SK-N-SH (cell line): ENCODE results near the gene TGFB2. TPM values are rescaled to one million over a fixed set of nuclear protein-coding genes. Genes with fewer than 3 reads are reported as not detected.

Experiments used
- CTCF ChIA-PET: fragments of 300-600, 350-600 bp; formaldehyde crosslinking; extraction: SDS; loops from one replicate; lab custom pipeline; 2021; lab: Yijun Ruan, JAX
- POLR2A ChIA-PET: fragments of 350-600 bp; sonication (Branson Sonifier 250); formaldehyde crosslinking; extraction: SDS; loops from one replicate; lab custom pipeline; 2020; ENCODE audit warnings: antibody characterized with exemption, inconsistent platforms; lab: Yijun Ruan, JAX
- DNase-seq: peaks from one replicate; pipeline ENCODE4 v3.0.0; 2012
- H2AFZ ChIP-seq: fragments of 200-600 bp; sonication (generic); 2 replicates; pipeline ENCODE4 v1.8.1; 2016; ENCODE audit warnings: antibody characterized with exemption, mild to moderate bottlenecking, low read depth
- H3F3A ChIP-seq: fragments of 200-600 bp; sonication (generic); replicated peaks from 2 replicates; pipeline ENCODE3; 2016; ENCODE audit warnings: antibody characterized with exemption, mild to moderate bottlenecking; ENCODE audit not compliant: insufficient read depth
- H3K27ac ChIP-seq, 2 experiments: fragments of 200-500 bp in 1 of 2; fragments of 200-600 bp in 1 of 2; sonication (Bioruptor generic) in 1 of 2; sonication (generic), shearing (Covaris generic) in 1 of 2; 2 replicates each; pipeline versions ENCODE4 v1.5.1 to v1.6.1; 2014 to 2016; ENCODE audit warnings: low read depth in 2 of 2, inconsistent platforms in 1 of 2, low read length in 1 of 2, mild to moderate bottlenecking in 1 of 2, mixed read lengths in 1 of 2
- H3K27me3 ChIP-seq: fragments of 200-600 bp; sonication (generic), shearing (Covaris generic); 2 replicates; pipeline ENCODE4 v1.6.1; 2016; ENCODE audit warnings: mixed run types; ENCODE audit not compliant: insufficient read depth
- H3K36me3 ChIP-seq, 2 experiments: fragments of 200-500 bp in 1 of 2; fragments of 200-600 bp in 1 of 2; sonication (Bioruptor generic) in 1 of 2; sonication (generic) in 1 of 2; replicated peaks in 1 of 2; 2 replicates each; pipeline versions ENCODE3 to v1.5.1; 2014 to 2016; ENCODE audit warnings: low read length in 1 of 2, mild to moderate bottlenecking in 1 of 2; ENCODE audit not compliant: insufficient read depth in 2 of 2, control insufficient read depth in 1 of 2
- H3K4me1 ChIP-seq, 2 experiments: fragments of 200-500 bp in 1 of 2; fragments of 200-600 bp in 1 of 2; sonication (Bioruptor generic) in 1 of 2; sonication (generic), shearing (Covaris generic) in 1 of 2; 2 replicates each; pipeline versions ENCODE4 v1.5.1 to v1.6.1; 2014 to 2016; ENCODE audit warnings: low read depth in 1 of 2, low read length in 1 of 2, mixed run types in 1 of 2; ENCODE audit not compliant: insufficient read depth in 2 of 2, control insufficient read depth in 1 of 2
- H3K4me2 ChIP-seq: fragments of 200-600 bp; sonication (generic), shearing (Covaris generic); 2 replicates; pipeline ENCODE4 v1.6.1; 2017; ENCODE audit warnings: mixed run types
- H3K4me3 ChIP-seq, 2 experiments: fragments of 200-500 bp in 1 of 2; fragments of 200-600 bp in 1 of 2; sonication (Bioruptor generic) in 1 of 2; sonication (generic), shearing (Covaris generic) in 1 of 2; 2 replicates each; pipeline versions ENCODE4 v1.5.1 to v1.8.1; 2014 to 2016; ENCODE audit warnings: low read depth in 2 of 2, inconsistent platforms in 1 of 2, low read length in 1 of 2, mild to moderate bottlenecking in 1 of 2, mixed read lengths in 1 of 2, moderate library complexity in 1 of 2
- H3K79me2 ChIP-seq: fragments of 200-600 bp; sonication (generic); 2 replicates; pipeline ENCODE4 v1.8.1; 2017; ENCODE audit warnings: mild to moderate bottlenecking; ENCODE audit not compliant: insufficient read depth
- H3K9ac ChIP-seq: fragments of 200-600 bp; sonication (generic); 2 replicates; pipeline ENCODE4 v1.6.1; 2017; ENCODE audit warnings: mixed run types
- H3K9me2 ChIP-seq: fragments of 200-600 bp; sonication (generic); 2 replicates; pipeline ENCODE4 v1.6.1; 2017; ENCODE audit warnings: mixed run types
- H3K9me3 ChIP-seq: fragments of 200-600 bp; sonication (generic); 2 replicates; pipeline ENCODE4 v1.6.1; 2017; ENCODE audit warnings: mixed run types, mild to moderate bottlenecking, moderate library complexity
- H4K20me1 ChIP-seq: fragments of 200-600 bp; sonication (generic); 2 replicates; pipeline ENCODE4 v1.6.1; 2017; ENCODE audit warnings: mild to moderate bottlenecking, mixed run types; ENCODE audit not compliant: insufficient read depth
- CHD2 ChIP-seq: fragments of 150-350 bp; IDR thresholded peaks from 2 replicates; pipeline ENCODE4 v1.6.1; 2018; ENCODE audit warnings: low read length; ENCODE audit not compliant: partially characterized antibody
- ELF1 ChIP-seq: IDR thresholded peaks from 2 replicates; pipeline ENCODE4 v1.4.0; 2012
- EP300 ChIP-seq, 2 experiments: IDR thresholded peaks; 2 replicates each; pipeline versions ENCODE4 v1.4.0 to v1.6.1; 2012; ENCODE audit warnings: borderline replicate concordance in 1 of 2, low read depth in 1 of 2, low read length in 1 of 2
- EZH2phosphoT487 ChIP-seq: fragments of 200-600 bp; sonication (generic); IDR thresholded peaks from 2 replicates; pipeline ENCODE4 v1.6.1; 2017; ENCODE audit warnings: low read depth, mixed run types, mild to moderate bottlenecking, antibody characterized with exemption, moderate library complexity, borderline replicate concordance
- FOSL2 ChIP-seq: IDR thresholded peaks from 2 replicates; pipeline ENCODE4 v1.4.0; 2012; ENCODE audit warnings: low read depth, mild to moderate bottlenecking, moderate library complexity, borderline replicate concordance
- FOXJ3 ChIP-seq: sonication (generic); formaldehyde crosslinking; IDR thresholded peaks from 2 replicates; pipeline ENCODE4 v1.5.1; 2020; ENCODE audit warnings: mild to moderate bottlenecking, missing genetic modification reagents
- GATA2 ChIP-seq: sonication (generic); formaldehyde crosslinking; IDR thresholded peaks from 2 replicates; pipeline ENCODE4 v1.5.0; 2020; ENCODE audit warnings: mild to moderate bottlenecking, missing genetic modification reagents
- MEF2A ChIP-seq: IDR thresholded peaks from 2 replicates; pipeline ENCODE4 v1.4.0; 2012; ENCODE audit warnings: low read depth, borderline replicate concordance
- MXI1 ChIP-seq: IDR thresholded peaks from 2 replicates; pipeline ENCODE4 v1.6.1; 2012; ENCODE audit warnings: mild to moderate bottlenecking, low read depth, low read length, improper control_type of control experiment
- NFIC ChIP-seq: IDR thresholded peaks from 2 replicates; pipeline ENCODE4 v1.4.0; 2012; ENCODE audit warnings: borderline replicate concordance
- POLR2AphosphoS5 ChIP-seq: IDR thresholded peaks from 2 replicates; pipeline ENCODE4 v1.6.1; 2012; ENCODE audit warnings: low read depth, low read length
- RAD21 ChIP-seq: IDR thresholded peaks from 2 replicates; pipeline ENCODE4 v1.6.1; 2012; ENCODE audit warnings: mild to moderate bottlenecking, low read length
- RXRA ChIP-seq: IDR thresholded peaks from 2 replicates; pipeline ENCODE4 v1.4.0; 2012; ENCODE audit warnings: low read depth, mild to moderate bottlenecking, borderline replicate concordance
- SIN3A ChIP-seq: IDR thresholded peaks from 2 replicates; pipeline ENCODE4 v1.6.1; 2012; ENCODE audit warnings: low read depth, mild to moderate bottlenecking, low read length, moderate library complexity, borderline replicate concordance
- SMC3 ChIP-seq: IDR thresholded peaks from 2 replicates; pipeline ENCODE4 v1.6.1; 2012; ENCODE audit warnings: low read depth, low read length, improper control_type of control experiment
- TCF12 ChIP-seq: IDR thresholded peaks from 2 replicates; pipeline ENCODE4 v1.4.0; 2012
- WGBS: methylation state at CpG from one replicate; pipeline ENCODE4 v1.1.6; 2017; ENCODE audit warnings: low lambda C conversion rate; 5-methylcytosine and 5-hydroxymethylcytosine counted together
- polyA plus RNA-seq, 3 experiments: library from polyadenylated mRNA; depleted of rRNA; stranded (reverse); fragments of >200 nt; gene quantifications; 2 replicates each; pipeline ENCODE4 v1.2.3, GENCODE V29; 2012
- TF ChIP-seq, protein P1 (sequence below): IDR thresholded peaks from 2 replicates; pipeline ENCODE4 v1.4.0; 2012; ENCODE audit warnings: low read depth, borderline replicate concordance
- TF ChIP-seq, protein P2 (sequence below): IDR thresholded peaks from 2 replicates; pipeline ENCODE4 v1.4.0; 2012; ENCODE audit warnings: low read depth
- TF ChIP-seq, protein P3 (sequence below): fragments of 150-350 bp; IDR thresholded peaks from 2 replicates; pipeline ENCODE4 v1.6.1; 2017; ENCODE audit warnings: antibody characterized with exemption, low read length, low read depth, borderline replicate concordance
- TF ChIP-seq, protein P4 (sequence below): fragments of 150-350 bp; IDR thresholded peaks from 2 replicates; pipeline ENCODE4 v1.6.1; 2016; ENCODE audit warnings: mild to moderate bottlenecking, low read depth, low read length
- TF ChIP-seq, protein P5 (sequence below): IDR thresholded peaks from 2 replicates; pipeline ENCODE4 v1.4.0; 2012; ENCODE audit warnings: low read depth, borderline replicate concordance

Gene TGFB2
- polyA plus RNA-seq, 1 of the 3 experiments (the other 2 are of a cell fraction) = 2.4 TPM

DNA sequence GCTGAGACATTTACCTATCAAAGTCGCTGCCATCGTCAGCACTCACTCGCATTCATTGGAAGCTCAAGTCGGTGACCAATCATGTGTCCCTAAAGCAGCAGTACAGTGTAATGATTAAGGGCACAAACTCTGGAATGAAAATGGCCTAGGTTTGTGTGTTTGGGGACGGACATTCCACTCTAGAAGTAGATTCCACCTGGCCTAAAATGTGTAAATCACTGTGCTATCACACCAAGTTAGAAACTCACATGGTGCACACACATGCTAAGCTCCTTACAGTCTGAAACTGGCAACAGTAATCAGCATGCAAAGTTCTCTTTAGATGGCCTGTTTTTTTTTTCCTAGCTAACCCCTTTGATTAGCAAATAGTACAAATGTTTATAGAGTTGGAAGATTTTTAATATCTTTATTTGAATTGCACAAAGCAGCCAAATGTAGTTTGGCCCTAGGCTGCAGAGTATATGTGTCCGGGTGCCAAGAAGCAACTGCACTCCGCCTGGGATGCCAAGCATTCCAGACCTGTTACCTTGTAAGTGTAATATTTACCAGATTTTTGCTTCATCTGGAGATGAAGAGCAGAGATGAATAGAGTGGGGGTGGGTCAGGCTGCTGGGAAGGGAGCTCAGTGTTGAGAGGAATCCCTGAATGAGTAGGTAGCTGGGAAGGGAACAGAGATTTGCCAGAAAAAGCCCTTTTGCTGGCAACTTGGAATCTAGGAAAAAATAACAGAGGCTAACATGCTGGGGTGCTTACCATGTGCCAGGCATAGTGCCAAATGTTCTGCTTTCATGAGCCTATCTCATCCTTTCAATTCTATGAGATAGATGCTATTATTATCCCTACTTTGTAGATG lies 35.2 kb downstream of the TGFB2 start (continued):
- TF ChIP-seq NFIC (peak; percentile 93), FOXJ3 (no peak), EP300 (IDR thresholded peaks at IDR 0.05; ENCODE audit: borderline replicate concordance in 1 of 2, low read depth in 1 of 2, low read length in 1 of 2) (peak in 1 of 2 experiments; percentile 96; a peak in 3 of 4 replicates), MEF2A (0 out of 2 replicates have a peak, but pooled peaks have one; percentile 66), CHD2 (no peak), SMC3 (no peak; the same call in 1 of the 2 replicates), SIN3A (no peak), POLR2AphosphoS5 (peak; percentile 77), FOSL2 (peak; percentile 86), MXI1 (no peak), RAD21 (no peak; the same call in 1 of the 2 replicates), GATA2 (no peak)
- TF ChIP-seq, protein P1, sequence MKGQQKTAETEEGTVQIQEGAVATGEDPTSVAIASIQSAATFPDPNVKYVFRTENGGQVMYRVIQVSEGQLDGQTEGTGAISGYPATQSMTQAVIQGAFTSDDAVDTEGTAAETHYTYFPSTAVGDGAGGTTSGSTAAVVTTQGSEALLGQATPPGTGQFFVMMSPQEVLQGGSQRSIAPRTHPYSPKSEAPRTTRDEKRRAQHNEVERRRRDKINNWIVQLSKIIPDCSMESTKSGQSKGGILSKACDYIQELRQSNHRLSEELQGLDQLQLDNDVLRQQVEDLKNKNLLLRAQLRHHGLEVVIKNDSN = no peak
- TF ChIP-seq, protein P2, sequence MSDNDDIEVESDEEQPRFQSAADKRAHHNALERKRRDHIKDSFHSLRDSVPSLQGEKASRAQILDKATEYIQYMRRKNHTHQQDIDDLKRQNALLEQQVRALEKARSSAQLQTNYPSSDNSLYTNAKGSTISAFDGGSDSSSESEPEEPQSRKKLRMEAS = peak; percentile 78
- TF ChIP-seq, protein P3, sequence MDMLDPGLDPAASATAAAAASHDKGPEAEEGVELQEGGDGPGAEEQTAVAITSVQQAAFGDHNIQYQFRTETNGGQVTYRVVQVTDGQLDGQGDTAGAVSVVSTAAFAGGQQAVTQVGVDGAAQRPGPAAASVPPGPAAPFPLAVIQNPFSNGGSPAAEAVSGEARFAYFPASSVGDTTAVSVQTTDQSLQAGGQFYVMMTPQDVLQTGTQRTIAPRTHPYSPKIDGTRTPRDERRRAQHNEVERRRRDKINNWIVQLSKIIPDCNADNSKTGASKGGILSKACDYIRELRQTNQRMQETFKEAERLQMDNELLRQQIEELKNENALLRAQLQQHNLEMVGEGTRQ = no peak
- TF ChIP-seq, protein P4, sequence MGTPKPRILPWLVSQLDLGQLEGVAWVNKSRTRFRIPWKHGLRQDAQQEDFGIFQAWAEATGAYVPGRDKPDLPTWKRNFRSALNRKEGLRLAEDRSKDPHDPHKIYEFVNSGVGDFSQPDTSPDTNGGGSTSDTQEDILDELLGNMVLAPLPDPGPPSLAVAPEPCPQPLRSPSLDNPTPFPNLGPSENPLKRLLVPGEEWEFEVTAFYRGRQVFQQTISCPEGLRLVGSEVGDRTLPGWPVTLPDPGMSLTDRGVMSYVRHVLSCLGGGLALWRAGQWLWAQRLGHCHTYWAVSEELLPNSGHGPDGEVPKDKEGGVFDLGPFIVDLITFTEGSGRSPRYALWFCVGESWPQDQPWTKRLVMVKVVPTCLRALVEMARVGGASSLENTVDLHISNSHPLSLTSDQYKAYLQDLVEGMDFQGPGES = no peak

DNA sequence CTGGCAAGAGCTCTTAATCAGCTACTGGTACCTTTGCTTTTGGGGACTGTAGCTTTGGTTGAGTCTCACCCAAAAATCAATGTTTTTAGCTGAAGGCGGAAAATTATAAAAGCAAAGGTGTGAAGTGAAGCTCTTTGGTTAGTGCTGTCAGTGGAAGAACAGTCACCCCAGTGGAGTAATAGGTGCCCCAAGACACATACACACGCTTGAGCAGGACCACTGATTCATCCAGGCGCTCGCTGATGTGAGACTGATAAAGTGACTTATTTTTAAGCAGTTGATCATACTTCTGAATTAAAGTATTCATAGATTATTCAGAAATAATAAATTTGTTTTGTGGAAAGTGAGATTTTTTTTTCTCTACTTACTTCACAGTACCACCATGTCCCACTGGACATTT lies 37.1 kb downstream of the TGFB2 start:
- Histone ChIP-seq H3K4me2 (no peak overlapping the region), H3F3A (peaks cover 16% of the 10 kb centered on the region), H3K4me1 (peaks cover 16 to 26% of the 10 kb centered on the region in 2 experiments; a peak in 3 of 4 replicates)
- no peak for DNase-seq
- TF ChIP-seq EZH2phosphoT487 (no peak), TCF12 (no peak), ELF1 (no peak), NFIC (no peak), FOSL2 (no peak), POLR2AphosphoS5 (no peak), SIN3A (no peak), RXRA (no peak), GATA2 (no peak), CHD2 (no peak), FOXJ3 (no peak), EP300 (IDR thresholded peaks at IDR 0.05; ENCODE audit: borderline replicate concordance in 1 of 2, low read depth in 1 of 2, low read length in 1 of 2) (no peak), RAD21 (no peak), SMC3 (no peak)
- TF ChIP-seq, protein P5, sequence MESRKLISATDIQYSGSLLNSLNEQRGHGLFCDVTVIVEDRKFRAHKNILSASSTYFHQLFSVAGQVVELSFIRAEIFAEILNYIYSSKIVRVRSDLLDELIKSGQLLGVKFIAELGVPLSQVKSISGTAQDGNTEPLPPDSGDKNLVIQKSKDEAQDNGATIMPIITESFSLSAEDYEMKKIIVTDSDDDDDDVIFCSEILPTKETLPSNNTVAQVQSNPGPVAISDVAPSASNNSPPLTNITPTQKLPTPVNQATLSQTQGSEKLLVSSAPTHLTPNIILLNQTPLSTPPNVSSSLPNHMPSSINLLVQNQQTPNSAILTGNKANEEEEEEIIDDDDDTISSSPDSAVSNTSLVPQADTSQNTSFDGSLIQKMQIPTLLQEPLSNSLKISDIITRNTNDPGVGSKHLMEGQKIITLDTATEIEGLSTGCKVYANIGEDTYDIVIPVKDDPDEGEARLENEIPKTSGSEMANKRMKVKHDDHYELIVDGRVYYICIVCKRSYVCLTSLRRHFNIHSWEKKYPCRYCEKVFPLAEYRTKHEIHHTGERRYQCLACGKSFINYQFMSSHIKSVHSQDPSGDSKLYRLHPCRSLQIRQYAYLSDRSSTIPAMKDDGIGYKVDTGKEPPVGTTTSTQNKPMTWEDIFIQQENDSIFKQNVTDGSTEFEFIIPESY = no peak
- TF ChIP-seq, all 33 proteins: peak for 0
- Histone ChIP-seq H3K27me3 (no peaks in the 10 kb centered on the region), H2AFZ (no peak overlapping the region), H4K20me1 (no peaks in the 10 kb centered on the region), H3K36me3 (no peaks in the 10 kb centered on the region), H3K27ac (no peak overlapping the region; a peak in 1 of 4 replicates), H3K9me3 (no peaks in the 10 kb centered on the region), H3K4me3 (no peak overlapping the region), H3K9ac (no peak overlapping the region), H3K9me2 (no peaks in the 10 kb centered on the region), H3K79me2 (no peaks in the 10 kb centered on the region)
- ChIA-PET CTCF (no interaction called here), POLR2A (no interaction called here)
- 98% methylated on average over 4 of the region's 4 CpGs for WGBS
